Peyer's patch (tissue), 4 donors: ENCODE results near the gene SNN. TPM values are rescaled to one million over a fixed set of nuclear protein-coding genes. Genes with fewer than 3 reads are reported as not detected.

Experiments used
- DNase-seq, 3 donors: peaks; one replicate each; pipeline ENCODE4 v3.0.0-alpha.2; 2017 to 2019
- H3K27ac ChIP-seq, 4 donors: fragments of 200-600 bp; sonication (generic); one replicate each; pipeline ENCODE4 v1.5.1; 2016 to 2019
- H3K27me3 ChIP-seq, 2 donors: fragments of 200-600 bp; sonication (generic); one replicate each; pipeline ENCODE4 v1.5.1; 2019
- H3K36me3 ChIP-seq, 3 donors: fragments of 200-600 bp; sonication (generic); one replicate each; pipeline ENCODE4 v1.5.1; 2016 to 2019
- H3K4me1 ChIP-seq, 4 donors: fragments of 200-600 bp; sonication (generic); one replicate each; pipeline ENCODE4 v1.5.1; 2016 to 2019
- H3K4me3 ChIP-seq, 4 donors: fragments of 200-600 bp; sonication (generic); 1 replicate in 3 of 4; 2 replicates in 1 of 4; pipeline ENCODE4 v1.5.1; 2016 to 2019; ENCODE audit warnings: mild to moderate bottlenecking in 1 of 4
- H3K9me3 ChIP-seq, 4 donors: fragments of 200-600 bp; sonication (generic); one replicate each; pipeline ENCODE4 v1.5.1; 2016 to 2019; ENCODE audit warnings: mild to moderate bottlenecking in 1 of 4
- CTCF ChIP-seq, 6 experiments: fragments of 450-650 bp in 4 of 6; fragments of 200-600 bp in 2 of 6; sonication (generic) in 1 of 6; IDR thresholded peaks; one replicate each; pipeline ENCODE4 v1.5.1; 2017 to 2019; ENCODE audit warnings: antibody characterized with exemption in 6 of 6, mild to moderate bottlenecking in 3 of 6, moderate library complexity in 1 of 6
- POLR2A ChIP-seq, 2 donors: fragments of 450-650 bp; IDR thresholded peaks; one replicate each; pipeline ENCODE4 v1.5.1; 2017; ENCODE audit warnings: antibody characterized with exemption in 2 of 2, mild to moderate bottlenecking in 2 of 2, moderate library complexity in 2 of 2
- total RNA-seq, 4 donors: library from RNA; depleted of rRNA; stranded (reverse); fragments of >200 nt; gene quantifications; one replicate each; pipeline ENCODE4 v1.1.0, GENCODE V29; 2016

SNN gene
- total RNA-seq, 4 donors from 2014 or later, result 4.2 to 5.0 (median 4.5) TPM

DNA sequence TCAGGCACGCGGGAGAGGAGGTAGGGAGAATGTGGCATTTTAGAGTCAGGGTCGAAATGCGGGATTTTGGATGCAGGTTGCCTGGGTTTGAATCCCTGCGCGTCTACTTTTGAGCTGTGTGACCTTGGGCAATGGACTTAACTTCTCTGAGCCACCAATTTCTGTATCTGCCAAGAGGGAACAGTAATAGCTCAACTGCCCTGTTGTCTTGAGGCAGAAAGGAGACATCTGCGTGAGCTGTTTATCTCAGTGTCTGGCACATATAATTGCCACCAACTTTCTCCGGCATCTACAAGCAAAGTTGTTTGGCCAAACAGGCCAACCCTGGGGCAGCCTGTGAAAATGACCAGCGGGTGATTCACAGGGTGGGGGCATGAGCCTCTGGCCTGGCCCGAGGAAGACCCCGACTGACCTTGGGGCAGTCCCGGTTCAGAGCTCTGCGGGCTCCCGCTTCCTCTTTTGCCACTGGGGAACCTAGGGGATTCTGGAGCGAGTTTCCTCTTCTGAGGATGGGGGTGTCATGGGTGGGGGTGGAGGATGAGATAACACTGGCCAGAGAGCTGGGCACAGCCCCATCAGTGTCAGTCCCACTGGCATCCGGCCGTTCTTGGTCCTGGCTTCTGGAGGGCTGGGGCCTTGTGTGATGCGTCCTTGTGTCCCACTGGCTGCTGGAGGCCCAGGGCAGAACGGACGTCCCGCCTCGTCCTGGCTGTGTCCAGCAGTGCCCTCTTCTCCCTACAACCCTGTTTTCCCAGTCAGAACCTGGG lies 1.3 kb downstream of the SNN start:
- DNase-seq, result peak in 2 of 3 donors; percentile 72 to 73
- peak overlapping the region; percentile 45 to 90 (median 73) for H3K27ac ChIP-seq

DNA sequence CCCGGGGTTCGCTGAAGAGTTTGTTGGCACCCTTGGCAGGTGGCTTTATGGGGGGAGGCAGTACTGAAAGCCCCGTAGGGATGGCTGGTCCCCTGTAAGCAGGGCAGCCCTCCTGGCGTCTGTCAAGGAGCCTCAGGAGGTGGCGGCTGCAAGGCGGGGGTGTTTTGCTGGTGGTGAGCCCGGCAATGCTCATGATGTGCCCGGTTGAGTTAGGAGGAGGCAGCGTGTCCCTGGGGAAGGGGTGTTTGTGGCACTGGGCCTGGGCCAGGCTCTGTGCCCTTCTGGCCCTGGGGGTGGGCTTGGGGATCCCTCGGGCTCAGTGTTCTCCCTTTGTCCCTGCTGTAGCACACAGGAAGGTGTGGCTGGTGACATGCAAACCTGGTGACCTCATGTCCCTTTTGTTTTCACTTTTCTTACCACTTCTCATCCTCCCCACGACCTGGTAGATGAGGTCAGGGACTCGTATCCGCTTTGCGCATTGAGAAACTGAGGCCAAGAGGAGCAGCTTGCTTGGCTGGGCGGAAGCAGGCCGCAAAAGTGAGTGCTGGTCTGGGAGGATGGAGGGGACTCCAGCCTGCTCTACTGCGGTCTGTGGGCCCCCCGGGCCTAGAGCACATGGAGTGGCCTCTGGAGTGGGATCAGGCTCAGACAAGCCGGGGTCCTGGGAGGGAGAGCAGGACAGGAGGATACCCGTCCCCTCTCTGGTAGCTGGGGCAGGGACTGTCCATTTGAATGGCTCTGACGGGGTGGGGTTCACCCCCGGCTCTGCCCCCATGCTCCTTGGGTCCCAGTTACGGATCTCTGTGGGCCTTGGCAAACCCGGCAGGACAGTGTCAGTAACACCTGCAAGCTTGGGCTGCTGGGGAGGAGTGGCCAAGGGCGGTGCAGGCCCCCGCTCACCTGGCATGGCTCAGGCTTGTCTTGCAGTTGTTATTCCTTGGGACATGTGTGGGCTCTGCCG lies 2.2 kb downstream of the SNN start:
- no peaks in the 10 kb centered on the region for H3K36me3 ChIP-seq
- H3K4me1 ChIP-seq, result peaks cover 2 to 63% (median 40%) of the 10 kb centered on the region in 4 donors
- peak overlapping the region; percentile 45 to 90 (median 73) for H3K27ac ChIP-seq
- H3K9me3 ChIP-seq, result no peaks in the 10 kb centered on the region
- no peaks in the 10 kb centered on the region for H3K27me3 ChIP-seq
- peak in 2 of 3 donors; percentile 72 to 81 for DNase-seq
- peak overlapping the region in 3 of 4 donors; percentile 88 to 92 (median 88) for H3K4me3 ChIP-seq
- TF ChIP-seq CTCF (IDR thresholded peaks at IDR 0.05) (no peak), POLR2A (IDR thresholded peaks at IDR 0.05) (no peak)

More for the DNA sequence above, 1.3 kb downstream of the SNN start:
- Histone ChIP-seq H3K27me3 (no peaks in the 10 kb centered on the region), H3K4me3 (peak overlapping the region; percentile 82 to 92 (median 88)), H3K4me1 (peaks cover 0 to 55% (median 36%) of the 10 kb centered on the region in 4 donors), H3K9me3 (no peaks in the 10 kb centered on the region), H3K36me3 (no peaks in the 10 kb centered on the region)
- TF ChIP-seq POLR2A (IDR thresholded peaks at IDR 0.05), result no peak
- no peak for TF ChIP-seq CTCF (IDR thresholded peaks at IDR 0.05)

DNA sequence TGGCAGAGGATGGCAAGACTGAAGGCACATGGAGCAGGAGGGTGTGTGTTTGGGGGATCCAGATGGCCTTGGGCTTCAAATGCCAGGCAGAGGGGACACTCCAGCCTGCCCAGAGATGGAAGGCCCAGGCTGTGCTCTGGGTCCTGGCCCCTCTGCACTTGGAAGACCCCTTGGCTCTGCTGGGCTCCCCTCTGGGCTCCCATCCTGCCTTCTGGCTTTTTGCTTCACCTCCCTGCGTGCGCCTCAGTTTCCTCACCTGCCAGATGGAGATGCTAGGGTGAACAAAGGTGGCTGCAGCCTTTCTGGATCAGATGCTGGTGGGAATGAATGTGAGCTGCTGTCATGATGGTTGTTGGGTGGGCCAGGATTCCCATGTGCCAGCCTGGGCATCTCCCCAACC lies 3.0 kb downstream of the SNN start:
- H3K4me1 ChIP-seq, result peaks cover 2 to 68% (median 40%) of the 10 kb centered on the region in 4 donors
- TF ChIP-seq POLR2A (IDR thresholded peaks at IDR 0.05) (no peak), CTCF (IDR thresholded peaks at IDR 0.05) (no peak)
- peaks cover 0 to 2% (median 0%) of the 10 kb centered on the region in 3 donors for H3K36me3 ChIP-seq
- no peak for DNase-seq
- H3K4me3 ChIP-seq, result no peak overlapping the region
- no peaks in the 10 kb centered on the region for H3K27me3 ChIP-seq
- no peaks in the 10 kb centered on the region for H3K9me3 ChIP-seq
- H3K27ac ChIP-seq, result peak overlapping the region in 2 of 4 donors; percentile 84 to 90

DNA sequence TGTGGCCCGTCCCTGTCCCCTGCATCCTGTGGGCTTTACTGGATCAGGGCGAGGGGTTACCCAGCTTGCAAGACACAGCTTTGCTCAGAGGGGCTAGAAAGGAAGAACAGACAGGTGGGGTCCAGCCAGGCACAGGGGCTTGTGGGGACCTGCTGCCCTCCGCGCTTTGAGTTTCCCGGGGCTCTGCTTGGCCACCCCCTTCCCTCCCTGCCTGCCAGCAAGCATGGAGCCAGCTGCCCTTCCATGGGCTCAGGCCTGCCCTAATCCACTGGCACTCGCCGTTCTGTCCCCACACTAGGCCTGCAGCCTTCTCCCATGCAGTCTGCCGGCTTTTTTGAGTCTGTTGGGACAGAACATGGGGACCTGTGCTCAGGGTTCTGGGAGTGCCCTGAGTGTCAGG lies 3.4 kb downstream of the SNN start:
- H3K4me1 ChIP-seq, result peaks cover 2 to 68% (median 40%) of the 10 kb centered on the region in 4 donors
- no peaks in the 10 kb centered on the region for H3K9me3 ChIP-seq
- H3K27me3 ChIP-seq, result no peaks in the 10 kb centered on the region
- TF ChIP-seq CTCF (IDR thresholded peaks at IDR 0.05) (no peak), POLR2A (IDR thresholded peaks at IDR 0.05) (no peak)
- no peak overlapping the region for H3K4me3 ChIP-seq
- DNase-seq, result no peak
- peaks cover 0 to 6% (median 0%) of the 10 kb centered on the region in 3 donors for H3K36me3 ChIP-seq
- H3K27ac ChIP-seq, result peak overlapping the region in 2 of 4 donors; percentile 84 to 90
